CD4-positive, alpha-beta T cell treated with Interleukin-4 for 4 hours (primary cell): ENCODE results near the gene EDC4.
A peak's percentile ranks its signal among the peaks of the same experiment; 100 is the strongest.
"Not testable (repeated sequence)": the region's sequence is repeated elsewhere in the genome, so short reads cannot be mapped to it uniquely, and the experiment has no call there.

ENCODE experiments used
- DNase-seq: peaks from one replicate; pipeline ENCODE4 v3.0.0-alpha.2; 2020

EDC4 gene

GRCh38 chr16:67880584-67880983, 7.7 kb downstream of the EDC4 start:
- no peak for DNase-seq

DNA sequence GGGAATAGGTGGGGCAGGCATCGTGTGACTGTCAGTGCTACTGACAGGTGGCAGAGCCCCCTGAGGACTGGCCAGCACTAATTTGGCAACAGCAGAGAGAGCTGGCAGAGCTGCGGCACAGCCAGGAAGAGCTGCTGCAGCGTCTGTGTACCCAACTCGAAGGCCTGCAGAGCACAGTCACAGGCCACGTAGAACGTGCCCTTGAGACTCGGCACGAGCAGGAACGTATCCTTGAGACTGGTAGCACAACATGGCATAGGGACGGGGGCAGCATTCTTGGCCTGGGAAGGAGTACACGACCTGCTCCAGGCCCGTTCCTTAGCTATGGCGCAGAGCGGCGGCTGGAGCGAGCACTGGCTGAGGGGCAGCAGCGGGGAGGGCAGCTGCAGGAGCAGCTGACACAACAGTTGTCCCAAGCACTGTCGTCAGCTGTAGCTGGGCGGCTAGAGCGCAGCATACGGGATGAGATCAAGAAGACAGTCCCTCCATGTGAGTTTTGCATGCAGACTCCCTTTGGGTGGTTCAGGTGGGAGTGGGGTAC, 8.8 kb downstream of the EDC4 start:
- DNase-seq: no peak

GRCh38 chr16:67882374-67883145, 9.7 kb downstream of the EDC4 start:
- no peak for DNase-seq

GRCh38 chr16:67883146-67883871, 10.5 kb downstream of the EDC4 start:
- no peak for DNase-seq

GRCh38 chr16:67883872-67884261, 11.0 kb downstream of the EDC4 start:
- DNase-seq: peak; percentile 55

GRCh38 chr16:67884684-67885083, 11.8 kb downstream of the EDC4 start, which contains the start of gene NRN1L:
NRN1L (plus strand) TSS chr16:67884885; CDS start chr16:67884904, 19 bp downstream.
- DNase-seq: no peak

DNA sequence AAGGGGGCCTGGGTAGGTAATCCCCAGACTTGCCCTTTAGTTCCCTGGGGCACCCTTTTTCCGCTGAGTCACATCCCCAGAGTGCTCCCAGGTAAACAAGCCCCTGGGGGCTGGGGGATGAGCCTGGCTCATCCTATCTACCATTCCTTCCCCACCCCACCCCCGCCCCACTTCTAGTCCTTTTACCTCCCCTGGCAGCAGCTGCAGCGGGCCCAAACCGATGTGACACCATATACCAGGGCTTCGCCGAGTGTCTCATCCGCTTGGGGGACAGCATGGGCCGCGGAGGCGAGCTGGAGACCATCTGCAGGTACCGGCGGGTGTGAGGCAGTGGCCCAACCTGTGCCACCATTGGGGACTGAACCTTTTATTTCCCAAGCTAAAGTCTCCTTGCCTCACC, 12.7 kb downstream of the EDC4 start:
- DNase-seq: no peak

DNA sequence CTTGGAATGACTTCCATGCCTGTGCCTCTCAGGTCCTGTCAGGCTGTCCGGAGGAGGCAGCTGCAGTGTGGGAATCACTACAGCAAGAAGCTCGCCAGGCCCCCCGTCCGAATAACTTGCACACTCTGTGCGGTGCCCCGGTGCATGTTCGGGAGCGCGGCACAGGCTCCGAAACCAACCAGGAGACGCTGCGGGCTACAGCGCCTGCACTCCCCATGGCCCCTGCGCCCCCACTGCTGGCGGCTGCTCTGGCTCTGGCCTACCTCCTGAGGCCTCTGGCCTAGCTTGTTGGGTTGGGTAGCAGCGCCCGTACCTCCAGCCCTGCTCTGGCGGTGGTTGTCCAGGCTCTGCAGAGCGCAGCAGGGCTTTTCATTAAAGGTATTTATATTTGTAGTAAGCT, 13.1 kb downstream of the EDC4 start:
- DNase-seq: no peak

DNA sequence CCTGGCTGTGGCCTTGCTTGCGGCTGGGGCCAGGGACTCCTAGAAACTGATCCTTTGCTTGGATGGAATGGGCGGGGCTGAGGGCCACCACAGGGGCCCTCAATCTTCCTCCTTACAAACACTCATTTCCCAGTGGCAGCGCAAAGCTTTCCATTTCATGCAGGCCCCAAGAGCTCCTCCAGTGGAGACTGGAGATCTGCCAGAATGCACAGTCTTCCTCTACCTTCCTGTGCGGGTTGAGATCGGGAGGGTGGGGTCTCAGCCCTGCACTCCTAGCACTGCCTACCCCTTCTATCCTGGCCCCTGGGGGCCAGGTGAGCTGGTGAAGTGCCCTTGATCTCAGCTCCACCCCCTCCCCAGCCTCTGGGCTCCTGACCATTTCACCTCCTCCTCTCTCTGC, 13.5 kb downstream of the EDC4 start:
- no peak for DNase-seq

- no peak for DNase-seq
Measured at GRCh38 chr16:67888331-67888730, 15.5 kb downstream of the EDC4 start.

GRCh38 chr16:67892375-67892774, 19.5 kb downstream of the EDC4 start:
- DNase-seq: no peak

GRCh38 chr16:67892899-67893742, 20.3 kb downstream of the EDC4 start, which contains the start of gene PSKH1:
PSKH1 (plus strand) TSS chr16:67893254; CDS start chr16:67908750, 15,496 bp downstream.
- peak; percentile 90 for DNase-seq

DNA sequence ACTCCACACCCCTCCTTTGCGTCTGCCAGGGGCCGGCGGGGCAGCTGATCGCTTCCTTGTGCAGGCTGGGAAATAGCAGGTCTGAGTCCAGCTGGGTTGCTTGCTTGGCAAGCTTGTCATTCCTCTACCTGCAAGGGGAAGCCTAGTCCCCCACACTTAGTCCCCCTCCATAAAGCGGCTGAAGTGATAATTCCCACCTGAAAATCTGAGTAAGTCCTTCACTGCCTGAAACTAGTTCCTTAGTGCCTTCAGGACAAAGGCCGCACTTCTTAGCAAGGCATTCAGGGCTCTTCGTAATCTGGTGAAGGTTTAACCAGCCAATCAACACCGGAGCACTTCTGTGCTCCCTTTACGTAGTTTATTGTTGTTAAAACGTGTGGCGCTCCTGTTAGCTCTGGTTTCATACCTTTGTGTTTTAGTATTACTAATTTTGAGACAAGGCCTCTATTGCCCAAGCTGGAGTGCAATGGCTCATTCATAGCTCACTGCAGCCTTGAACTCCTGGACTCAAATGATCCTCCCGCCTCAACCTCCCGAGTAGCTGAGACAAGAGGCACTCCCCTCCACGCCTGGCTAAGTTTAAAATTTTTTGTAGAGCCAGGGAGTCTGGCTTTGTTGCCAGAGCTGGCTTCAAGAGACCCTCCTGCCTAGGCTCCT, 21.0 kb downstream of the EDC4 start:
- no peak for DNase-seq

DNA sequence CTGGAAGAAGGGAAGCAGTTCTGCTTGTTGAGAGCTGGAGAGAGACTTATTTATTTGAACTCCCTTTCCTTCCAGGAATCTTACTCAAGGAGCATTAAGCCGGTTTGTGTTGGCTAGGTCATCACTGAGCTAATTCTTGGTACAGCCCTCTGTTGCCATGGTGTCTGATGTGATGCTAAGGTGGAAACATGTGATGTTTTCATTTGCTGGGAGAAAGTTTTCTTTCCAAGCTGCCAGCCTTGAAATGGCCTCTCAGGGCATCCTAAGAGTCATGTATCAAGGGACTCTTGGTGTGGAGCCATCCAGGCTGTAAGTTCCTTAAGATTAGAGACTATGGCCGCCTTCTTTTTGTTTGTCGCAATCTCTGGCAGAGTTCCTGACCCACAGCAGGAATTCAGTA, 24.4 kb downstream of the EDC4 start:
- no peak for DNase-seq

GRCh38 chr16:67901734-67902133, 28.9 kb downstream of the EDC4 start:
- DNase-seq: no peak

GRCh38 chr16:67902831-67903230, 30.0 kb downstream of the EDC4 start:
- no peak for DNase-seq

DNA sequence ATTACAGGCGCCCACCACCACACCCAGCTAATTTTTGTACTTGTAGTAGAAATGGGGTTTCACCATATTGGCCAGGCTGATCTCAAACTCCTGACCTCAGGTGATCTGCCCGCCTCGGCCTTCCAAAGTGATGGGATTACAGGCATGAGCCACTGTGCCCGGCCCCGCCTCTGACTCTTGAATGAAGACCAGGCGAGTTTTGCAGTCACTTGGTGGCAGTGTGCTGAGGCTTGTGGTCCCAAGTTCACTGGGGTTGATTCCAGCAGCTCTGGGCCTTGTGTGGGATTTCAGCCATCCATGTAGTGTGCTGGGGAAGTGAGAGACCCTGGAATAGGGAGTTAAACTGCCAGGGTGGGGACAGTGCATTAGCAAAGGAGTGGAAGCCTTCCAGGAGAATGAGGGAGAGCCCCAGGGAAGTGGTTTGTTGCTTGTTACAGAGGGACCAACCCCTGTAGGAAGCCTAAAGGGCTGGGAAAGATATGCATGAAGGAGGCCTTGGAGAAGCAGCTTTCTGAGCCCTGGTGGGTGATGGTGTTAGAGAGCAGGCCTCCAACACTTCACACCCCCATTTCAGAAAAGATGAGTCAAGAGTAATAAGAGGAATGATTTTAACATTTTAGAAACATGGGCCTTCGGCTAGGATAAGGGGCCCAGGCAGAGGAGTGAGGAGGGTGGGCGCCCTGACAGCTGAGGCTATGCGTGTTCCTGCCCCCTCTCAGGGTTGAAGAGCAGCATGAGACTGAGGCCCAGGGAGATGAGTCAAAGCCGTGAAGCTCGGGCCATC, 34.7 kb downstream of the EDC4 start:
- DNase-seq: no peak

GRCh38 chr16:67909056-67909742, 36.3 kb downstream of the EDC4 start:
- no peak for DNase-seq

DNA sequence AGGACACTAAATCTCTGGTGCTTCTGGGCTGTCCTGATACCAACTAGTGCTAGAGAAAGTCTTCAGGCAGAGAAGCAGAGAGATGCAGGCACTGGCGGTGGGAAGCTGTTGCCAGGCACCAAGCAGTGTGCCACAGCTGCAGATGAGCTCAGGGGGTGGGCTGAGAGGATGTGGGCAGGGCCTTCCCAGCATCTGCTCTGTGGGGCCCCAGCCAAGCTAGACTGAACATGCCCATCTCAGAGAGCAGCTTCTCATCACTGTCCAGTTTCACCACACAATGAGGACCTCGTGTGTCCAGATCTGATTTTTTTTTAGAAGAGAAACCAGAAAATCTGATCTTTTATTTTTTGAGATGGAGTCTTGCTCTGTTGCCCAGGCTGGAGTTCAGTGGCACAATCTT, 37.3 kb downstream of the EDC4 start:
- DNase-seq: no peak

- no peak for DNase-seq
Measured at GRCh38 chr16:67914758-67915495, 42.1 kb downstream of the EDC4 start.

- DNase-seq: not testable (repeated sequence)
Measured at GRCh38 chr16:67915496-67915769, 42.6 kb downstream of the EDC4 start.
